ENCODE data around the gene HIVEP3. TPM values are rescaled to one million over a fixed set of nuclear protein-coding genes. Genes with fewer than 3 reads are reported as not detected.

The HIVEP3 gene
- total RNA-seq, 2 donors from 2014 or later, result 0.13 to 0.99 TPM

GRCh38 chr1:41484402-41485241, 434.1 kb downstream of the HIVEP3 start, which contains the start of gene EDN2:
Gene EDN2 (minus strand): TSS chr1:41484683. CDS start chr1:41484601, 82 bp downstream.
- Histone ChIP-seq H3K36me3 (ENCODE audit: control insufficient read depth, insufficient read depth, low read length) (no peaks in the 10 kb centered on the region), H3K4me1 (ENCODE audit: control insufficient read depth, insufficient read depth, low read length) (peaks cover 7% of the 10 kb centered on the region), H3K4me3 (ENCODE audit: low read length) (no peak within 1 kb of the TSS), H3K27ac (ENCODE audit: low read depth, low read length) (no peak within 1 kb of the TSS), H3K9me3 (ENCODE audit: control insufficient read depth, low read length) (no peaks in the 10 kb centered on the region), H3K27me3 (ENCODE audit: control insufficient read depth, insufficient read depth, low read length, poor library complexity, severe bottlenecking) (no peaks in the 10 kb centered on the region), H3K9ac (ENCODE audit: extremely low read depth, low read length, poor library complexity, severe bottlenecking) (no peak within 1 kb of the TSS)
- peak; percentile 69 for TF ChIP-seq CTCF (conservative IDR thresholded peaks at IDR 0.05)
- H3K4me1 Mint-ChIP-seq, result peaks cover 27% of the 10 kb centered on the region
- no peak within 1 kb of the TSS for H3K27ac Mint-ChIP-seq
- H3K27me3 Mint-ChIP-seq (ENCODE audit: insufficient read depth), result peaks cover 6% of the 10 kb centered on the region
- H3K36me3 Mint-ChIP-seq (ENCODE audit: low read depth), result no peaks in the 10 kb centered on the region
- 87 to 96% methylated on average over 10 to 27 of the region's 27 CpGs for WGBS, 2 experiments (ENCODE audit: insufficient coverage in 1 of 2, insufficient read length in 1 of 2)
- peak; percentile 89 for DNase-seq
- no peaks in the 10 kb centered on the region for H3K9me3 Mint-ChIP-seq
- no peak within 1 kb of the TSS for H3K4me3 Mint-ChIP-seq

- peaks cover 7% of the 10 kb centered on the region for H3K4me1 ChIP-seq (ENCODE audit: control insufficient read depth, insufficient read depth, low read length)
- H3K27ac Mint-ChIP-seq, result no peak overlapping the region
- H3K36me3 Mint-ChIP-seq (ENCODE audit: low read depth), result no peaks in the 10 kb centered on the region
- no peak overlapping the region for H3K9ac ChIP-seq (ENCODE audit: extremely low read depth, low read length, poor library complexity, severe bottlenecking)
- H3K27ac ChIP-seq (ENCODE audit: low read depth, low read length), result no peak overlapping the region
- no peak overlapping the region for H3K4me3 Mint-ChIP-seq
- peaks cover 27% of the 10 kb centered on the region for H3K4me1 Mint-ChIP-seq
- H3K36me3 ChIP-seq (ENCODE audit: control insufficient read depth, insufficient read depth, low read length), result no peaks in the 10 kb centered on the region
- H3K27me3 ChIP-seq (ENCODE audit: control insufficient read depth, insufficient read depth, low read length, poor library complexity, severe bottlenecking), result no peaks in the 10 kb centered on the region
- peaks cover 5% of the 10 kb centered on the region for H3K27me3 Mint-ChIP-seq (ENCODE audit: insufficient read depth)
- no peaks in the 10 kb centered on the region for H3K9me3 ChIP-seq (ENCODE audit: control insufficient read depth, low read length)
- 84 to 88% methylated on average over 6 to 9 of the region's 9 CpGs for WGBS, 2 experiments (ENCODE audit: insufficient coverage in 1 of 2, insufficient read length in 1 of 2)
- H3K4me3 ChIP-seq (ENCODE audit: low read length), result no peak overlapping the region
- H3K9me3 Mint-ChIP-seq, result no peaks in the 10 kb centered on the region
- peak; percentile 61 for DNase-seq
- TF ChIP-seq CTCF (conservative IDR thresholded peaks at IDR 0.05), result no peak
Measured at GRCh38 chr1:41483960-41484401, 434.7 kb downstream of the HIVEP3 start.

GRCh38 chr1:41483001-41483850, 435.5 kb downstream of the HIVEP3 start:
- TF ChIP-seq CTCF (conservative IDR thresholded peaks at IDR 0.05), result no peak
- peak; percentile 51 for DNase-seq
- no peaks in the 10 kb centered on the region for H3K9me3 ChIP-seq (ENCODE audit: control insufficient read depth, low read length)
- no peaks in the 10 kb centered on the region for H3K9me3 Mint-ChIP-seq
- H3K27ac ChIP-seq (ENCODE audit: low read depth, low read length), result no peak overlapping the region
- 88 to 91% methylated on average over 15 to 21 of the region's 21 CpGs for WGBS, 2 experiments (ENCODE audit: insufficient coverage in 1 of 2, insufficient read length in 1 of 2)
- no peak overlapping the region for H3K9ac ChIP-seq (ENCODE audit: extremely low read depth, low read length, poor library complexity, severe bottlenecking)
- H3K36me3 Mint-ChIP-seq (ENCODE audit: low read depth), result no peaks in the 10 kb centered on the region
- H3K4me1 ChIP-seq (ENCODE audit: control insufficient read depth, insufficient read depth, low read length), result peaks cover 7% of the 10 kb centered on the region
- peaks cover 5% of the 10 kb centered on the region for H3K27me3 Mint-ChIP-seq (ENCODE audit: insufficient read depth)
- no peak overlapping the region for H3K4me3 ChIP-seq (ENCODE audit: low read length)
- no peak overlapping the region for H3K4me3 Mint-ChIP-seq
- H3K27ac Mint-ChIP-seq, result no peak overlapping the region
- H3K4me1 Mint-ChIP-seq, result peaks cover 27% of the 10 kb centered on the region
- H3K27me3 ChIP-seq (ENCODE audit: control insufficient read depth, insufficient read depth, low read length, poor library complexity, severe bottlenecking), result no peaks in the 10 kb centered on the region
- H3K36me3 ChIP-seq (ENCODE audit: control insufficient read depth, insufficient read depth, low read length), result no peaks in the 10 kb centered on the region
